GM10266 (cell line): ENCODE data around the gene C10orf95.
A peak's percentile ranks its signal among the peaks of the same experiment; 100 is the strongest.

Source experiments
- DNase-seq: peaks from one replicate; pipeline ENCODE4 v3.0.0; 2012; ENCODE audit errors: extremely low spot score
- CTCF ChIP-seq: IDR thresholded peaks from 2 replicates; pipeline ENCODE4 v1.5.1; 2012; ENCODE audit warnings: mild to moderate bottlenecking, low read depth; ENCODE audit not compliant: control insufficient read depth, insufficient read depth; ENCODE audit errors: missing control alignments

Gene C10orf95

GRCh38 chr10:102420181-102420713 is 31.1 kb downstream of the C10orf95 start:
- TF ChIP-seq CTCF, result no peak
- DNase-seq, result no peak

- DNase-seq, result peak; percentile 84
- no peak for TF ChIP-seq CTCF
These were observed 31.8 kb downstream of the C10orf95 start for GRCh38 chr10:102419269-102420180.

GRCh38 chr10:102418622-102419268 is 32.6 kb downstream of the C10orf95 start, which contains the start of gene PSD:
Gene PSD, minus strand, starts transcription at chr10:102418785. Its CDS starts 1,747 bp downstream, at chr10:102417038.
- no peak for DNase-seq
- TF ChIP-seq CTCF, result no peak

- TF ChIP-seq CTCF, result no peak
- no peak for DNase-seq
These were observed 34.6 kb downstream of the C10orf95 start for GRCh38 chr10:102416695-102417094.

GRCh38 chr10:102416283-102416682 is 35.1 kb downstream of the C10orf95 start:
- no peak for DNase-seq
- no peak for TF ChIP-seq CTCF

GRCh38 chr10:102414749-102415148 is 36.6 kb downstream of the C10orf95 start:
- TF ChIP-seq CTCF, result no peak
- DNase-seq, result no peak
